Liver (tissue), 9 donors: ENCODE data around the gene WAC. TPM values are rescaled to one million over a fixed set of nuclear protein-coding genes. Genes with fewer than 3 reads are reported as not detected.

ENCODE experiments used
- DNase-seq: peaks from one replicate; pipeline ENCODE4 v3.0.0-alpha.2; 2017; ENCODE audit warnings: low spot score
- H3K27ac ChIP-seq, 2 donors: one replicate each; pipeline ENCODE4 v1.7.0; 2013; ENCODE audit warnings: inconsistent platforms in 2 of 2, low read length in 2 of 2, control low read depth in 1 of 2, low read depth in 1 of 2, mild to moderate bottlenecking in 1 of 2
- H3K27me3 ChIP-seq, 4 donors: one replicate each; pipeline versions ENCODE4 v1.6.1 to v1.7.0; 2013; ENCODE audit warnings: low read length in 3 of 4, inconsistent platforms in 1 of 4, mild to moderate bottlenecking in 1 of 4, moderate library complexity in 1 of 4; ENCODE audit not compliant: control insufficient read depth in 4 of 4, insufficient read depth in 4 of 4
- H3K36me3 ChIP-seq, 4 donors: one replicate each; pipeline versions ENCODE4 v1.6.1 to v1.7.0; 2013; ENCODE audit warnings: low read length in 3 of 4, mild to moderate bottlenecking in 3 of 4, low read depth in 1 of 4, moderate library complexity in 1 of 4; ENCODE audit not compliant: control insufficient read depth in 4 of 4, insufficient read depth in 3 of 4
- H3K4me1 ChIP-seq, 4 donors: one replicate each; pipeline versions ENCODE4 v1.6.1 to v1.7.0; 2013; ENCODE audit warnings: low read length in 3 of 4, mild to moderate bottlenecking in 3 of 4, moderate library complexity in 1 of 4; ENCODE audit not compliant: control insufficient read depth in 4 of 4, insufficient read depth in 4 of 4
- H3K4me3 ChIP-seq, 3 donors: one replicate each; pipeline versions ENCODE4 v1.6.1 to v1.7.0; 2013; ENCODE audit warnings: low read length in 3 of 3, control low read depth in 1 of 3, low read depth in 1 of 3, mild to moderate bottlenecking in 1 of 3
- H3K9ac ChIP-seq, 2 donors: one replicate each; pipeline ENCODE4 v1.7.0; 2013; ENCODE audit warnings: low read length in 2 of 2, mild to moderate bottlenecking in 2 of 2, moderate library complexity in 2 of 2, control low read depth in 1 of 2, low read depth in 1 of 2
- H3K9me3 ChIP-seq, 4 donors: one replicate each; pipeline versions ENCODE4 v1.6.1 to v1.7.0; 2013; ENCODE audit warnings: low read length in 3 of 4; ENCODE audit not compliant: control insufficient read depth in 4 of 4
- ATF3 ChIP-seq: IDR thresholded peaks from 2 replicates; pipeline ENCODE4 v1.6.1; 2016; ENCODE audit warnings: antibody characterized with exemption
- CTCF ChIP-seq: fragments of 150-350 bp; IDR thresholded peaks from 2 replicates; pipeline ENCODE4 v1.5.1; 2017; ENCODE audit warnings: improper control_type of control experiment, low read depth, low read length; ENCODE audit not compliant: missing input control
- EGR1 ChIP-seq, 2 donors: IDR thresholded peaks; 2 replicates each; pipeline ENCODE4 v1.6.1; 2016 to 2018; ENCODE audit warnings: antibody characterized with exemption in 2 of 2, low read depth in 2 of 2
- FOXA1 ChIP-seq: IDR thresholded peaks from 2 replicates; pipeline ENCODE4 v1.6.1; 2016; ENCODE audit warnings: antibody characterized with exemption
- FOXA2 ChIP-seq: IDR thresholded peaks from 2 replicates; pipeline ENCODE4 v1.6.1; 2016; ENCODE audit warnings: antibody characterized with exemption
- GABPA ChIP-seq, 2 donors: IDR thresholded peaks in 1 of 2; conservative IDR thresholded peaks in 1 of 2; 2 replicates each; pipeline ENCODE4 v1.6.1; 2016; ENCODE audit warnings: antibody characterized with exemption in 2 of 2, mild to moderate bottlenecking in 1 of 2, moderate library complexity in 1 of 2
- HNF4A ChIP-seq, 2 donors: conservative IDR thresholded peaks; 2 replicates each; pipeline ENCODE4 v1.6.1; 2016; ENCODE audit warnings: antibody characterized with exemption in 2 of 2, mild to moderate bottlenecking in 2 of 2
- HNF4G ChIP-seq: IDR thresholded peaks from 2 replicates; pipeline ENCODE4 v1.6.1; 2016; ENCODE audit warnings: antibody characterized with exemption
- JUND ChIP-seq, 2 donors: IDR thresholded peaks; 2 replicates each; pipeline ENCODE4 v1.6.1; 2016; ENCODE audit warnings: antibody characterized with exemption in 2 of 2
- MAX ChIP-seq: IDR thresholded peaks from 2 replicates; pipeline ENCODE4 v1.6.1; 2016; ENCODE audit warnings: antibody characterized with exemption
- NR2F2 ChIP-seq: IDR thresholded peaks from 2 replicates; pipeline ENCODE4 v1.6.1; 2016; ENCODE audit warnings: antibody characterized with exemption
- RAD21 ChIP-seq, 2 donors: IDR thresholded peaks; 2 replicates each; pipeline ENCODE4 v1.6.1; 2016; ENCODE audit warnings: antibody characterized with exemption in 2 of 2, mild to moderate bottlenecking in 2 of 2
- REST ChIP-seq: IDR thresholded peaks from 2 replicates; pipeline ENCODE4 v1.6.1; 2016; ENCODE audit warnings: antibody characterized with exemption, mild to moderate bottlenecking
- RXRA ChIP-seq, 2 donors: IDR thresholded peaks; 2 replicates each; pipeline ENCODE4 v1.6.1; 2017 to 2018; ENCODE audit warnings: antibody characterized with exemption in 2 of 2, mild to moderate bottlenecking in 1 of 2
- SP1 ChIP-seq: IDR thresholded peaks from 2 replicates; pipeline ENCODE4 v1.6.1; 2018; ENCODE audit warnings: antibody characterized with exemption, mild to moderate bottlenecking
- TAF1 ChIP-seq: conservative IDR thresholded peaks from 2 replicates; pipeline ENCODE4 v1.6.1; 2016; ENCODE audit warnings: antibody characterized with exemption, mild to moderate bottlenecking
- YY1 ChIP-seq: IDR thresholded peaks from 2 replicates; pipeline ENCODE4 v1.6.1; 2016; ENCODE audit warnings: antibody characterized with exemption, mild to moderate bottlenecking
- ZBTB33 ChIP-seq: IDR thresholded peaks from 2 replicates; pipeline ENCODE4 v1.6.1; 2016; ENCODE audit warnings: antibody characterized with exemption
- WGBS: extraction: QIAGEN DNeasy Blood & Tissue Kit; methylation state at CpG from one replicate; pipeline ENCODE4 v1.1.7; 2013; 5-methylcytosine and 5-hydroxymethylcytosine counted together
- polyA plus RNA-seq, 2 donors: library from polyadenylated mRNA; stranded (reverse) in 1 of 2; unstranded in 1 of 2; fragments of 200-250 nt in 1 of 2; fragments of >200 nt in 1 of 2; fragmentation: Nextera tagmentation in 1 of 2; extraction: Ambion mirVana in 1 of 2; gene quantifications; one replicate each; pipeline versions ENCODE4 v1.2.1 to v1.2.3, GENCODE V29; 2013 to 2015
- total RNA-seq, 2 donors: library from RNA; depleted of rRNA; stranded (reverse); fragments of >200 nt; gene quantifications; one replicate each; pipeline ENCODE4 v1.2.3, GENCODE V29; 2014
- donor health status: healthy.
- donor health status: healthy.
- donor health status: healthy.
- donor health status: healthy.
- donor health status: healthy.

WAC gene
- total RNA-seq = 10 to 100 TPM; 43.7 to 48.7 TPM
- 10 to 100 TPM; 20.2 to 20.3 TPM for polyA plus RNA-seq

GRCh38 chr10:28532337-28533185 lies at the start of gene WAC:
WAC (plus strand) TSS chr10:28533118; CDS start chr10:28533580, 462 bp downstream.
- under 1% methylated on average over 102 of the region's 102 CpGs for WGBS
- Histone ChIP-seq H3K4me3 (peak within 1 kb of the TSS; percentile 90 to 96 (median 94)), H3K27me3 (no peaks in the 10 kb centered on the region), H3K36me3 (peaks cover 3 to 22% (median 20%) of the 10 kb centered on the region in 4 donors), H3K4me1 (peaks cover 0 to 20% (median 10%) of the 10 kb centered on the region in 4 donors), H3K9me3 (no peaks in the 10 kb centered on the region), H3K9ac (peak within 1 kb of the TSS; percentile 97 to 100), H3K27ac (peak within 1 kb of the TSS; percentile 99)
- peak; percentile 97 for DNase-seq
- TF ChIP-seq HNF4G (no peak), JUND (IDR thresholded peaks at IDR 0.05) (no peak), ZBTB33 (peak; percentile 53), NR2F2 (no peak), EGR1 (IDR thresholded peaks at IDR 0.05; ENCODE audit: low read depth in 2 of 2) (peak in 1 of 2 donors; percentile 14), CTCF (peak; percentile 6), RXRA (IDR thresholded peaks at IDR 0.05) (no peak), GABPA (IDR thresholded peaks at IDR 0.05 in 1 of 2, conservative IDR thresholded peaks at IDR 0.05 in 1 of 2) (peak; percentile 52 to 89), REST (peak; percentile 83), MAX (no peak), RAD21 (IDR thresholded peaks at IDR 0.05) (peak in 1 of 2 donors; percentile 20), YY1 (peak; percentile 95), FOXA1 (no peak), FOXA2 (no peak), TAF1 (peak; percentile 70), HNF4A (conservative IDR thresholded peaks at IDR 0.05) (no peak), ATF3 (no peak), SP1 (peak; percentile 47)
